GM12878 (cell line): ENCODE results near the gene CARM1. TPM values are rescaled to one million over a fixed set of nuclear protein-coding genes. Genes with fewer than 3 reads are reported as not detected.

Experiments used
- ATAC-seq: fragments of 200-7000 bp; cut with Tn5 transposase; 3 replicates; pipeline ENCODE4 v1.9.1; 2020; ENCODE audit warnings: mild to moderate bottlenecking, moderate library complexity
- BruUV-seq: library from RNA; stranded (reverse); fragments of 400-500 nt; replicated peaks from 2 replicates; lab custom pipeline; 2021; lab: Mats Ljungman, UMichigan
- CTCF ChIA-PET: fragments of 300-600 bp; sonication (Branson Sonifier 250); formaldehyde crosslinking; extraction: SDS; loops from one replicate; lab custom pipeline; 2021; ENCODE audit warnings: inconsistent platforms; lab: Yijun Ruan, JAX
- POLR2A ChIA-PET: fragments of 350-600 bp; formaldehyde crosslinking; extraction: SDS; loops from one replicate; lab custom pipeline; 2021; ENCODE audit warnings: inconsistent platforms; lab: Charles Lee
- RAD21 ChIA-PET: fragments of 300-600 bp; sonication (Branson Sonifier 250); formaldehyde crosslinking; loops from one replicate; lab custom pipeline; 2023; ENCODE audit warnings: antibody characterized with exemption; ENCODE audit not compliant: unreplicated experiment; lab: Charles Lee
- SMC1A ChIA-PET: fragments of 300-600 bp; sonication (Branson Sonifier 250); formaldehyde crosslinking; loops from one replicate; lab custom pipeline; 2023; ENCODE audit not compliant: unreplicated experiment, uncharacterized antibody; lab: Charles Lee
- DNase-seq: peaks from one replicate; pipeline ENCODE4 v3.0.0-alpha.2; 2011; ENCODE audit warnings: low read depth, low spot score
- FAIRE-seq: peaks from 3 replicates; lab custom pipeline; 2011; peaks lifted over from hg19 to GRCh38; lab: Jason Lieb, UNC
- H2AFZ ChIP-seq: 2 replicates; pipeline ENCODE4 v1.6.0; 2011; ENCODE audit warnings: low read depth, low read length, control low read depth; ENCODE audit not compliant: control insufficient read depth
- H3K27ac ChIP-seq: 2 replicates; pipeline ENCODE4 v1.5.1; 2011; ENCODE audit warnings: control low read depth; ENCODE audit not compliant: control insufficient read depth, insufficient read depth
- H3K27me3 ChIP-seq, 2 experiments: replicated peaks in 1 of 2; 2 replicates each; pipeline versions ENCODE4 v1.6.0 to v1.6.1; 2011; ENCODE audit warnings: low read length in 1 of 2; ENCODE audit not compliant: control insufficient read depth in 2 of 2, insufficient read depth in 2 of 2
- H3K36me3 ChIP-seq, 2 experiments: 2 replicates each; pipeline ENCODE4 v1.5.1; 2011; ENCODE audit warnings: low read length in 1 of 2; ENCODE audit not compliant: control insufficient read depth in 2 of 2, insufficient read depth in 2 of 2
- H3K4me1 ChIP-seq: 2 replicates; pipeline ENCODE4 v1.6.1; 2011; ENCODE audit warnings: mild to moderate bottlenecking, low read length, moderate library complexity, mixed read lengths; ENCODE audit not compliant: control insufficient read depth, insufficient read depth
- H3K4me2 ChIP-seq: 2 replicates; pipeline ENCODE4 v1.6.0; 2011; ENCODE audit warnings: control low read depth; ENCODE audit not compliant: control insufficient read depth, insufficient read depth
- H3K4me3 ChIP-seq: fragments of 200-600 bp; sonication (generic); 2 replicates; pipeline ENCODE4 v1.5.1; 2016
- H3K79me2 ChIP-seq: 2 replicates; pipeline ENCODE4 v1.6.0; 2011; ENCODE audit warnings: low read length; ENCODE audit not compliant: control insufficient read depth, insufficient read depth
- H3K9ac ChIP-seq: 2 replicates; pipeline ENCODE4 v1.8.0; 2011; ENCODE audit warnings: low read length, control low read depth, mixed read lengths; ENCODE audit not compliant: control insufficient read depth, insufficient read depth
- H3K9me3 ChIP-seq: replicated peaks from 3 replicates; pipeline ENCODE4 v1.5.1; 2011; ENCODE audit warnings: mild to moderate bottlenecking, low read length; ENCODE audit not compliant: control insufficient read depth, insufficient read depth
- H4K20me1 ChIP-seq: 2 replicates; pipeline ENCODE4 v1.6.0; 2011; ENCODE audit not compliant: control insufficient read depth, insufficient read depth
- ASH2L ChIP-seq: fragments of 300-600, 200-600 bp; sonication (generic); IDR thresholded peaks from 2 replicates; pipeline ENCODE4 v1.6.1; 2017; ENCODE audit warnings: low read depth, mild to moderate bottlenecking, borderline replicate concordance
- BACH1 ChIP-seq: fragments of 450-650 bp; IDR thresholded peaks from 2 replicates; pipeline ENCODE4 v1.6.1; 2017; ENCODE audit warnings: mild to moderate bottlenecking, borderline replicate concordance
- BCL11A ChIP-seq: IDR thresholded peaks from 2 replicates; pipeline ENCODE4 v1.6.1; 2011; ENCODE audit warnings: low read depth, low read length
- EGR1 ChIP-seq, 2 experiments: IDR thresholded peaks; 1 replicate in 1 of 2; 2 replicates in 1 of 2; pipeline ENCODE4 v1.6.1; 2011 to 2012; ENCODE audit warnings: low read depth in 2 of 2, low read length in 2 of 2, borderline replicate concordance in 1 of 2, mild to moderate bottlenecking in 1 of 2, moderate library complexity in 1 of 2
- EP300 ChIP-seq, 2 experiments: fragments of 150-350 bp in 1 of 2; IDR thresholded peaks; 2 replicates each; pipeline ENCODE4 v1.6.1; 2011 to 2012; ENCODE audit warnings: low read depth in 2 of 2, low read length in 2 of 2, borderline replicate concordance in 1 of 2, improper control_type of control experiment in 1 of 2, inconsistent platforms in 1 of 2; ENCODE audit not compliant: control insufficient read depth in 1 of 2
- JUND ChIP-seq: IDR thresholded peaks from 2 replicates; pipeline ENCODE4 v1.6.1; 2012; ENCODE audit warnings: low read depth, mild to moderate bottlenecking, low read length, improper control_type of control experiment, moderate library complexity
- NFYA ChIP-seq: IDR thresholded peaks from 2 replicates; pipeline ENCODE4 v1.6.1; 2011; ENCODE audit warnings: low read depth, mild to moderate bottlenecking, low read length, improper control_type of control experiment, borderline replicate concordance
- NRF1 ChIP-seq: conservative IDR thresholded peaks from 2 replicates; pipeline ENCODE4 v1.6.1; 2011; ENCODE audit warnings: mild to moderate bottlenecking, low read depth, low read length, improper control_type of control experiment
- RAD51 ChIP-seq: fragments of 450-650 bp; IDR thresholded peaks from 2 replicates; pipeline ENCODE4 v1.6.1; 2016; ENCODE audit warnings: moderate library complexity, mild to moderate bottlenecking, inconsistent platforms
- SPI1 ChIP-seq: IDR thresholded peaks from 2 replicates; pipeline ENCODE4 v1.6.1; 2011; ENCODE audit warnings: low read depth, mild to moderate bottlenecking, low read length, moderate library complexity, borderline replicate concordance; ENCODE audit not compliant: insufficient read depth
- SRF ChIP-seq, 2 experiments: IDR thresholded peaks; 2 replicates each; pipeline ENCODE4 v1.6.1; 2011; ENCODE audit warnings: low read depth in 2 of 2, low read length in 2 of 2, mild to moderate bottlenecking in 1 of 2, moderate library complexity in 1 of 2
- SUPT20H ChIP-seq: IDR thresholded peaks from 2 replicates; pipeline ENCODE4 v1.6.1; 2011; ENCODE audit warnings: low read depth, mild to moderate bottlenecking, low read length, moderate library complexity, borderline replicate concordance; ENCODE audit not compliant: control insufficient read depth
- WGBS: methylation state at CpG from one replicate; pipeline ENCODE4 v1.1.6; 2016; ENCODE audit warnings: low lambda C conversion rate; ENCODE audit not compliant: insufficient replicate concordance, insufficient coverage; ENCODE audit errors: missing lambda C conversion rate; 5-methylcytosine and 5-hydroxymethylcytosine counted together
- in situ Hi-C: fragments of 300-500 bp; cut with MboI; formaldehyde crosslinking; loops from 9 replicates; pipeline ENCODE4 v1.14.3; 2018; ENCODE audit warnings: mixed read lengths
- intact Hi-C: fragments of 100-400 bp; cut with micrococcal nuclease; formaldehyde crosslinking; loops from one replicate; pipeline ENCODE4 v1.14.2; 2022; ENCODE audit not compliant: unreplicated experiment
- polyA plus RNA-seq, 11 experiments: library from polyadenylated mRNA; depleted of rRNA in 4 of 11; unstranded in 6 of 11; stranded (reverse) in 5 of 11; fragments of >200 nt; fragmentation: Nextera tagmentation in 4 of 11; fragmentation: Illumina TruSeq in 1 of 11; extraction: Ambion mirVana in 4 of 11; extraction: Trizol in 1 of 11; gene quantifications; 1 replicate in 1 of 11; 2 replicates in 10 of 11; pipeline versions ENCODE4 v1.2.1 to v1.2.3, GENCODE V29; 2011 to 2016; ENCODE audit warnings: inconsistent platforms in 2 of 11, missing spikeins in 2 of 11, low read depth in 1 of 11
- total RNA-seq, 4 experiments: library from RNA; depleted of rRNA in 3 of 4; stranded (reverse); fragments of >200 nt in 3 of 4; fragmentation: Illumina TruSeq in 1 of 4; extraction: Trizol in 1 of 4; gene quantifications; 2 replicates each; pipeline versions ENCODE4 v1.2.1 to v1.2.3, GENCODE V29; 2013 to 2021
- TF ChIP-seq, protein P1 (sequence below): fragments of 450-650 bp; IDR thresholded peaks from 2 replicates; pipeline ENCODE4 v1.6.1; 2014; ENCODE audit warnings: mild to moderate bottlenecking
- TF ChIP-seq, protein P2 (sequence below): fragments of 450-650 bp; IDR thresholded peaks from 2 replicates; pipeline ENCODE4 v1.6.1; 2017; ENCODE audit warnings: borderline replicate concordance
- TF ChIP-seq, protein P3 (sequence below): IDR thresholded peaks from 2 replicates; pipeline ENCODE4 v1.6.1; 2011; ENCODE audit warnings: borderline replicate concordance, low read depth, mild to moderate bottlenecking, moderate library complexity, mixed read lengths, low read length; ENCODE audit not compliant: insufficient read depth; ENCODE audit errors: extremely low read length

Gene CARM1
- total and polyA plus RNA-seq, 10 of the 15 experiments (the other 5 are each of a cell fraction or from before 2014, with no cell fraction given), result 0.45 to 116 (median 39.7) TPM

DNA sequence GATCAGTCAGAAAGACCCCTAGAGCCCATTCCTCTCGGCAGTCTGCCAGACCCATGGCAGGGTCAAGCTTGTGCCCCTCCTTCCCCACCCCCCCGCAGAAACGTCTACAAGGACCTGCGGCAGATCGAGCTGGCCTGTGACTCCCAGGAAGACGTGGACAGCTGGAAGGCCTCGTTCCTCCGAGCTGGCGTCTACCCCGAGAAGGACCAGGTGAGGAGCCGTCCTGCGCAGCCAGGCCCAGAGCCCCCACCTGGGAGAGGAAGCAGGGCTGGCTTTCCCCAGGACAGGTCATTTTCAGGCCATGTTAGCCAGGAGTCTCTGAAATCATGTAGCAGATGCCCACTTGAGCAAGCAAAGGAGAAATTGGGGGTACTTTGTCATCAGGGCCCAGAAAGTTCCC is 47.7 kb upstream of the CARM1 start:
- Histone ChIP-seq H3K4me1 (no peaks in the 10 kb centered on the region), H3K27me3 (no peaks in the 10 kb centered on the region), H3K4me3 (no peak overlapping the region)
- no peak for FAIRE-seq
- TF ChIP-seq SUPT20H (no peak), NRF1 (no peak), SPI1 (no peak), EGR1 (IDR thresholded peaks at IDR 0.05; ENCODE audit: borderline replicate concordance in 1 of 2, low read depth in 2 of 2, low read length in 2 of 2) (no peak), ASH2L (no peak), RAD51 (no peak), BACH1 (no peak), BCL11A (no peak), SRF (IDR thresholded peaks at IDR 0.05; ENCODE audit: low read depth in 2 of 2, low read length in 2 of 2) (no peak), JUND (no peak), NFYA (no peak), EP300 (IDR thresholded peaks at IDR 0.05; ENCODE audit: borderline replicate concordance in 1 of 2, control insufficient read depth in 1 of 2, low read depth in 2 of 2, low read length in 2 of 2) (no peak)
- TF ChIP-seq, protein P1, sequence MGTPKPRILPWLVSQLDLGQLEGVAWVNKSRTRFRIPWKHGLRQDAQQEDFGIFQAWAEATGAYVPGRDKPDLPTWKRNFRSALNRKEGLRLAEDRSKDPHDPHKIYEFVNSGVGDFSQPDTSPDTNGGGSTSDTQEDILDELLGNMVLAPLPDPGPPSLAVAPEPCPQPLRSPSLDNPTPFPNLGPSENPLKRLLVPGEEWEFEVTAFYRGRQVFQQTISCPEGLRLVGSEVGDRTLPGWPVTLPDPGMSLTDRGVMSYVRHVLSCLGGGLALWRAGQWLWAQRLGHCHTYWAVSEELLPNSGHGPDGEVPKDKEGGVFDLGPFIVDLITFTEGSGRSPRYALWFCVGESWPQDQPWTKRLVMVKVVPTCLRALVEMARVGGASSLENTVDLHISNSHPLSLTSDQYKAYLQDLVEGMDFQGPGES, result no peak
- TF ChIP-seq, protein P2, sequence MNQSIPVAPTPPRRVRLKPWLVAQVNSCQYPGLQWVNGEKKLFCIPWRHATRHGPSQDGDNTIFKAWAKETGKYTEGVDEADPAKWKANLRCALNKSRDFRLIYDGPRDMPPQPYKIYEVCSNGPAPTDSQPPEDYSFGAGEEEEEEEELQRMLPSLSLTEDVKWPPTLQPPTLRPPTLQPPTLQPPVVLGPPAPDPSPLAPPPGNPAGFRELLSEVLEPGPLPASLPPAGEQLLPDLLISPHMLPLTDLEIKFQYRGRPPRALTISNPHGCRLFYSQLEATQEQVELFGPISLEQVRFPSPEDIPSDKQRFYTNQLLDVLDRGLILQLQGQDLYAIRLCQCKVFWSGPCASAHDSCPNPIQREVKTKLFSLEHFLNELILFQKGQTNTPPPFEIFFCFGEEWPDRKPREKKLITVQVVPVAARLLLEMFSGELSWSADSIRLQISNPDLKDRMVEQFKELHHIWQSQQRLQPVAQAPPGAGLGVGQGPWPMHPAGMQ, result no peak
- TF ChIP-seq, protein P3, sequence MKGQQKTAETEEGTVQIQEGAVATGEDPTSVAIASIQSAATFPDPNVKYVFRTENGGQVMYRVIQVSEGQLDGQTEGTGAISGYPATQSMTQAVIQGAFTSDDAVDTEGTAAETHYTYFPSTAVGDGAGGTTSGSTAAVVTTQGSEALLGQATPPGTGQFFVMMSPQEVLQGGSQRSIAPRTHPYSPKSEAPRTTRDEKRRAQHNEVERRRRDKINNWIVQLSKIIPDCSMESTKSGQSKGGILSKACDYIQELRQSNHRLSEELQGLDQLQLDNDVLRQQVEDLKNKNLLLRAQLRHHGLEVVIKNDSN, result no peak
- TF ChIP-seq, all 136 proteins: peak for 0
- H2AFZ ChIP-seq, result no peak overlapping the region
- H3K4me2 ChIP-seq, result no peak overlapping the region
- no TSS peak for BruUV-seq
- 99% methylated on average over 11 of the region's 12 CpGs for WGBS
- no peak for DNase-seq
- intact Hi-C loops, result no loop called here
- H4K20me1 ChIP-seq, result no peaks in the 10 kb centered on the region
- peaks cover 16 to 25% of the 10 kb centered on the region in 2 experiments for H3K36me3 ChIP-seq
- no peak overlapping the region for H3K9ac ChIP-seq
- no peak for ATAC-seq
- SMC1A ChIA-PET, result no interaction called here
- H3K79me2 ChIP-seq, result no peaks in the 10 kb centered on the region
- no peak overlapping the region for H3K27ac ChIP-seq
- POLR2A ChIA-PET, result no interaction called here
- in situ Hi-C loops, result no loop called here
- H3K9me3 ChIP-seq, result no peaks in the 10 kb centered on the region
- CTCF ChIA-PET, result interaction anchor here (0.7 kb wide), 2 partner anchors 176 to 200 kb away, joined by 3 to 4 read pairs; no protein-coding TSS in a partner anchor
- RAD21 ChIA-PET, result no interaction called here
